ENCODE measurements around the gene CACNA1C. TPM values are rescaled to one million over a fixed set of nuclear protein-coding genes. Genes with fewer than 3 reads are reported as not detected.

CACNA1C gene
- total RNA-seq, 4 donors from 2014 or later = 3.8 to 13.6 (median 5.7) TPM

DNA sequence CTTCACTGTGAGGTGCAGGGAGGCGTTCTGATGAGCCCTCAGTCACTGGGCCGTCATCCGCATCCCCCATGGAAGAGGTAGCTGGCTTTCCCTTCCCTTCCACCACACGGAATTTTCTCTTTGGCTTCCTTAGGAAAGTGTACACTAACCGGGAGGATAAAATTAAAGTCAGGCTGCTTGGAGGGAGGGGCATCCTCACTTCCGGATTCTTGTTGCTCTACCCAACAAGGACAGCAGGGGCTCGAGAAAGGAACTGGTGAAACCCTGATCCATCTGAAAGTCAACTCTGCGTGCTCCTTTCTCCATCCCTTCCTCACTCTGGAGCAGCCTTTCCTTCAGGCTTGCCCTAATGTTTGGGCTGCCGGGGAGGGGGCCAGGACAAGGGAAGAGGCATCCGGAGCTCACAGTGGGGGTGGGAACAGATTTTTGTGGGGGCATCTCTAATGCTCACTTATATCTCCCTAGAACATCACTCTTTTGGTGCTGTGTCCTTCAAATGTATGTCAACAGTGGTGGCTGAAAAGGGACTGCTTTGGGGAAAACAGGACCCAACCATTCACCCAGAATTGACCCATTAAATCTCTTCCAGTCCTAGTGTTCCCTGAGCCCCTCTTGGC lies 640.6 kb downstream of the CACNA1C start:
- TF ChIP-seq, protein P1, sequence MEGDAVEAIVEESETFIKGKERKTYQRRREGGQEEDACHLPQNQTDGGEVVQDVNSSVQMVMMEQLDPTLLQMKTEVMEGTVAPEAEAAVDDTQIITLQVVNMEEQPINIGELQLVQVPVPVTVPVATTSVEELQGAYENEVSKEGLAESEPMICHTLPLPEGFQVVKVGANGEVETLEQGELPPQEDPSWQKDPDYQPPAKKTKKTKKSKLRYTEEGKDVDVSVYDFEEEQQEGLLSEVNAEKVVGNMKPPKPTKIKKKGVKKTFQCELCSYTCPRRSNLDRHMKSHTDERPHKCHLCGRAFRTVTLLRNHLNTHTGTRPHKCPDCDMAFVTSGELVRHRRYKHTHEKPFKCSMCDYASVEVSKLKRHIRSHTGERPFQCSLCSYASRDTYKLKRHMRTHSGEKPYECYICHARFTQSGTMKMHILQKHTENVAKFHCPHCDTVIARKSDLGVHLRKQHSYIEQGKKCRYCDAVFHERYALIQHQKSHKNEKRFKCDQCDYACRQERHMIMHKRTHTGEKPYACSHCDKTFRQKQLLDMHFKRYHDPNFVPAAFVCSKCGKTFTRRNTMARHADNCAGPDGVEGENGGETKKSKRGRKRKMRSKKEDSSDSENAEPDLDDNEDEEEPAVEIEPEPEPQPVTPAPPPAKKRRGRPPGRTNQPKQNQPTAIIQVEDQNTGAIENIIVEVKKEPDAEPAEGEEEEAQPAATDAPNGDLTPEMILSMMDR (IDR thresholded peaks at IDR 0.05) = no peak
- DNase-seq (ENCODE audit: low spot score) = no peak
- no peak for ATAC-seq (ENCODE audit: low FRiP score)

DNA sequence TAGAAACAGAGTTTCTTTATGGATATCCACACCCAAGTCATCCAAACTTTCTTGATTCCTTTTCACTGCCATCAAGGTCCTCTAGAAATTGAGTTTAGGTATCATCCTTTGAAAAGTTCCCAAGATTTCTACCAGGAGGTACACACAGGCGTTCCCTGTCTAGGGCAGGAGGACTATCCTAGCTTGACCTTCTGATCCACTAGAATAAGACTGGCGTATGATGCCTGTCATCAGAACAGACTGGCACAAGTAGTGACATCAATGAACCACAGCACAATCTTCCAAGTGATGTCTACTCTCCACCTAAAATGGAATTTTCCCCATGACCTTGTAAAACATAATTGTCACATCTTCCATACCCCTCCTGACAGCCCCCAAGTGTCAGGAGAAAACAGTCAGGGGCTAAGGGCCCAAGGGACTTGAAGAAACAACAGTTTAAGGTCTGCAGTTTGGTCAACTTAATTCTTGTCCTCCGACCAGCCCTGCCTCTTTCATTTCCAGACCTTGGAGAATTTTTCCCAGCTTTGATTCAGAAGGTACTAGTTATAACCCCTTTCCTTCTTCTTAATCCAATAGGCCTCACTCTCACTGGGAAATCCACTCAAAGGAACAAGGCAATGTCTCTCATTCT lies 641.3 kb downstream of the CACNA1C start:
- DNase-seq (ENCODE audit: low spot score) = no peak
- ATAC-seq (ENCODE audit: low FRiP score) = no peak
- TF ChIP-seq, protein P1 (IDR thresholded peaks at IDR 0.05) = no peak

DNA sequence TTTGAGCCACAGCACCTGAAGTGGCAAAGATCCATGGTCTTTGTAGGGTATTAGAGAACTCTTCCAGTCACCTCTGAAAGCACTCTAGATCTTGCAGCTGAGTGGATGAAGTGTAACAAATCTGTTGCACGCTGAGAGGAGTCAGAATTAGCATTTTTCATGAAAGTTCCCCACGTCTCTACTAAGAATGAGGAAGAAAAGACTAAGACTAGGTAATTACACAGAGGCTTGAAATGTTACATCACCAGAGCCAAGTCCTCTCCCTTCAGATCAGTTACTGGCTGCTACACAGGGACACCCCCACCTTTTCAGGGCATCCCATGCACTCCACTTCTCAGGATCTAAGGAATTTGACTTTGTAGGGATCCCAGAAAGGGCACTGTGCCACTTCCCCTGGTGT lies 643.3 kb downstream of the CACNA1C start:
- no peak for ATAC-seq (ENCODE audit: low FRiP score)
- DNase-seq (ENCODE audit: low spot score) = no peak
- TF ChIP-seq, protein P1 (IDR thresholded peaks at IDR 0.05) = no peak

DNA sequence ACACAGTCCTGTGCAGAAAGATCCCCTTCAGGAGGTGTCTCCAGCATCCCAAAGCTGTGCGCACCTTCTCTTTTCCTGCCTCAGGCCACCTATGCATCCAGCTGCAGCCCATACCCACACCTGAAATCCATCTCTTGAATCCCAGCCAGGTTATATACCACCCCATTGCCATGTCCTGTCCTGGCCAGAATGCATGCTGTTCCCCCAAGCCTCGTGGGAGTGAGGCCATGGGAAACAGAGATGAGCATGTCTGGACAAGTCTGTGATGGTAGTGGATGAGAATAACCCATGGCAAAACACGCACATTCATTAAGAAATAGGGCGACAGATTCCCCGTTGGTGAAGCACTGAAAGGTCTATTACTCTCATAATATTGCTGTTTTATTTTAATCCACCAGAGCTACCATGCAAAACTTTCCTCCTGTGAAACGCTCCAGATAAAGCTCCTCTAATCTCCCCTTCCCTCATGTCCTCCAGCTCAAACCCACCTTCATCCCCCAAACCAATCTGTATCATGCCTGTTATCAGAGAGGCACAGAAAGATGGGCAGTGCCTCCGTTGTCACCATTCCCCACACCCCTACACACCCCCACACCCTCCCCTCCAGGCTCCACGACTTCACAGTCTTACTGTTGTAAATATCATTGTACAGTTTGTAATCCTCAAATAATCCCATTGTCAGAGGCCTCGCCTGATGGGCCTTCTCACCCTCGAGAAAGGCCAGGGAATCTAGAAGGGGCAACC lies 644.4 kb downstream of the CACNA1C start:
- DNase-seq (ENCODE audit: low spot score) = no peak
- TF ChIP-seq, protein P1 (IDR thresholded peaks at IDR 0.05) = no peak

DNA sequence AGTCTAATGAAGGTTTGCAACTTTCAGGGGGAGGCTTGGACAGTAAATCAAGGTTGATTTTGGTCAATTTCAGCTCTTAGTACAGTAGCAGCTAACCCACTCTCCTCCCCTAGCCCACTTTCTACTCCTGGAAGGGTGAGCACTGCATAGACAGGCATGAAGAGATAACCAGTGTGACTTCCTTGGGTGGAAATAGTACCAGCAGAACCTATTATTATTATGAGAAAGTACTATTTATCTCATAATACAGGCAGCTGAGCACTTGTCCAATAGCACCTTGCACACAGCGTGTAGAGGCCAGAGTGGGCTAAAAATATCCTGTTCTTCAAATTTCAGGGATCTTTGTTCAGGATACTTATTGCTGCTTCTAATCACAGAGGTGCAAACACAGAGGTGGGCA lies 645.8 kb downstream of the CACNA1C start:
- no peak for ATAC-seq (ENCODE audit: low FRiP score)
- TF ChIP-seq, protein P1 (IDR thresholded peaks at IDR 0.05) = no peak
- no peak for DNase-seq (ENCODE audit: low spot score)

More for the DNA sequence above, 644.4 kb downstream of the CACNA1C start:
- ATAC-seq (ENCODE audit: low FRiP score) = no peak

DNA sequence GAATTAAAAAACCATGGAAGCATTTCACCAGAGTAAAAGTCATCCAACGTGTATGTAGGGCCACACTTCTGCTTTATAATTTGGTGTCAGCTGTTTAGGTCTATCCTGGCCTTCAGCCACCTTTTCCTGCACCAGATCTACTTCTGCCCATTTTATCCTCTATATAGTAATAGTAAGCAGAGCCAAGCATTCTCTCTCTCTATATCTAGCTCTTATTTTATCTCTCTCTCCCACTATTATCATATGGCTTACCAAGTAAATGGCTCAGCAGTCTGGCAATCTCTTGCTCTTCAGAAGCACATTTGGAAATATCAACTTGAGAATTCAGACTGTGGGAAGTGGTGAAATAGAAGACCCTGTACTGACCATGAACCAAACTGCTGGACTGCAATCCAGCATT lies 657.9 kb downstream of the CACNA1C start:
- DNase-seq (ENCODE audit: low spot score) (no peak), ATAC-seq (ENCODE audit: low FRiP score) (no peak)
- TF ChIP-seq, protein P1 (IDR thresholded peaks at IDR 0.05) = no peak
